Measurements from ENCODE around the gene RGMA.
"Not testable (repeated sequence)": the region's sequence is repeated elsewhere in the genome, so short reads cannot be mapped to it uniquely, and the experiment has no call there.

RGMA gene

DNA sequence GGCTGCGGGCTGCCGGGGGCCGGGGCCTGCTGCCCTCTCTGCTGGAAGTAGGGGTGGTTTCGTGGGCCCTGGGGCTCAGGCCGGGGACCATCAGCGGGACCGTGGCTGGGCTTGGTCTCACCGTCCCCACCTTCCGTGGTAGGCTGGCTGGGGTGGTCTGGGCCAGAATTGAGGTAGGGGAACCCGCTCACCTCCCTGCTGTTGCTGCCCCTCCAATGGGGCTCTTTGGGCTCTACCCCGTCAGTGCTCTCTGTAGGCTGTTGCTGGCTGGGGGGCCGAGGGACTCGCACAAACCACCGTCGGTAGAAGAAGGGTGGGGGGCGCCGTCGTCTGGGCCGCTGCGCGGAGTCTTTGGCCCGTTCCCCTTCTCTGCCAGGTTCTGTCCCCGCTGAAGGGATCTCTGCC is 23.4 kb downstream of the RGMA start:
- no peak for DNase-seq

DNA sequence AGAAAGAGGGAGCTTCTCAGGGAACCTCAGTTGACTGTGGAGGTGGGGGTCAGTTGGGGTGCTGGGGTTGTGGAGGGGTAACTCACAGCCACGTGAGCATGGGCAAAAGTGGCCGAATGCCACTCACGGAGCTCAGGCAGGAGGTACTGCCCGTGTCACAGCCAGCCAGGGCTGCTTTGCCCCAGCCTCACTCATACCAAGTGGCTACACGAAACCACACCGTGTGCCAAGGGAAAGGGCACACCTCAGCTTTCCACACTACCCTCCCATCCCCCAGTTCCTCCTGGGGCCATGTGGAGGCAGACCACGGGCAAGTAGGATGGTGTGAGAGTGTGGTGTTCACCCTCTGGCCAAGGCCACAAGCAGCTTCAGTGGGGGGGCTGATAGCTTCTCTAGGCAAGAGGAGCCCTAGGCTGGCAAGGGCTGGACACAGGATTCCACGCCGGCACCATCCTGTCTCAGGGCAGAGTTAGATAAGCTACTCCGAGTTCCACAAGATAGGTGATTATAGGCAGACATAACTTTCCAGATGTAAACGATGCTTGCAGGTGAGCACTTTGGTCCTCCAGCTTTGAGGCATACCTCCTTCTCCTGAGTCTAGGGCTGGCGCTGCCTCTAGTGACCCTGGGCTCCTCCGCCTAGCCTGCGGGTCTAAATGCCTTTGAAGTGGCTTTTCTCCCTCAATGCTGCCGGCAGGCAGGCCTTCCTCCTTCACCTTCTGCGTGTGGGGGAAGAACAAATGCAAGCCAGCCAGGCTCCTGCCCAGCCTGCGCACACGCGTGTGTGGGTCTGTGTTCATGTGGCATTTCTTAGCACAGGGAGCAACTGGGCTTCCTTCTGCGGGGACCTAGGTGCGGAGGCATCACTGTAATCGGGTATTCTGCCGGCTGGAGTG is 25.0 kb downstream of the RGMA start:
- no peak for DNase-seq

DNA sequence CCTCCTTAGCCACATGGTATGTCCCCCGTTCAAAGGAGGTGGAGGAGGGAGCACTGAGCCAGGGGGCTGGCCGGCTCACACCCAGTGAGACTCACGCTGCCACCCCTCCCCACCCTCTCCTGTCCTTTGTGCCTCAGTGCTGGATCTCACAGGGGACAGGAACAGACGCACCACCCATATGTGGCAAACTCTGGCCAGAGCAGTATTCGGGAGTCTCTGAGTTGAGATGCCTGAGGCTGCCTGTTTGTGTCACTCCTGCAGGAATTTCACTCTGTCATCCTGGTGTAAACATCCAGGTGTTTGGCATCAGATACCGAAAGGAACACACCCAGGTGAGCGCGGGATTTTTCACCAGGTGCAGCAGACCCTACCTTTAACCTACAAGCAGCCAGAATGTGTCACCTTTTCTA is 25.7 kb downstream of the RGMA start:
- DNase-seq, result no peak

DNA sequence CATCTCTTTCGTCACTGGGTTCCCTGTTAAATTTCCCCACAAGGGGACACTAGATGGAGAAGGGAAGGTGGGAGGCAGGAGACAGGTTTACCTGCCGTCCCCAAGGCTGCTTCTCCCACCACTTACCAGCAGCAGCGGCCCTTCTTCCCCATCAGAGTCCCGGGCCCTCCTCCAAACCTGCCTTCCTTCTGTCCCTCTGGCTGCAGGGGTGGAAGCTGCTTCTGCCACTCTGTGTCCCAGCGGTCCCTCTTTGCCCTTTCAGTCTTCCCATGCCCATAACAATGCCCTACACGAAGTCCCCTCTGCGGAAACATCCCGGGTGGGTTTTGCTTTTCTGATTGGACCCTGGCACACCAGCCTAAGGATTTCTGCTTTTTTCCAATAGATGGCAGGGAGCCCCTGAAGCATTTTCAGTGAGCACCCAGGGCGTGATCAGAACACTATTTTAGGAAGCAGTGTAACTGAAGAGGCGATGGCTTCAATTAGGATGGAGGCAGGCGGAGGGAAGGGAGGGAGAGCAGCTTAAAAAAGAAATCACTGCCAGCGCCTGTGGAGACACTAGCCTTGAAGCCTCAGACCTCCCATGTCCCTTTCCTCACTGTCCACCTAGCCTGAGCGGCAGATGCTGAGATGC is 26.3 kb downstream of the RGMA start:
- DNase-seq, result not testable (repeated sequence)

DNA sequence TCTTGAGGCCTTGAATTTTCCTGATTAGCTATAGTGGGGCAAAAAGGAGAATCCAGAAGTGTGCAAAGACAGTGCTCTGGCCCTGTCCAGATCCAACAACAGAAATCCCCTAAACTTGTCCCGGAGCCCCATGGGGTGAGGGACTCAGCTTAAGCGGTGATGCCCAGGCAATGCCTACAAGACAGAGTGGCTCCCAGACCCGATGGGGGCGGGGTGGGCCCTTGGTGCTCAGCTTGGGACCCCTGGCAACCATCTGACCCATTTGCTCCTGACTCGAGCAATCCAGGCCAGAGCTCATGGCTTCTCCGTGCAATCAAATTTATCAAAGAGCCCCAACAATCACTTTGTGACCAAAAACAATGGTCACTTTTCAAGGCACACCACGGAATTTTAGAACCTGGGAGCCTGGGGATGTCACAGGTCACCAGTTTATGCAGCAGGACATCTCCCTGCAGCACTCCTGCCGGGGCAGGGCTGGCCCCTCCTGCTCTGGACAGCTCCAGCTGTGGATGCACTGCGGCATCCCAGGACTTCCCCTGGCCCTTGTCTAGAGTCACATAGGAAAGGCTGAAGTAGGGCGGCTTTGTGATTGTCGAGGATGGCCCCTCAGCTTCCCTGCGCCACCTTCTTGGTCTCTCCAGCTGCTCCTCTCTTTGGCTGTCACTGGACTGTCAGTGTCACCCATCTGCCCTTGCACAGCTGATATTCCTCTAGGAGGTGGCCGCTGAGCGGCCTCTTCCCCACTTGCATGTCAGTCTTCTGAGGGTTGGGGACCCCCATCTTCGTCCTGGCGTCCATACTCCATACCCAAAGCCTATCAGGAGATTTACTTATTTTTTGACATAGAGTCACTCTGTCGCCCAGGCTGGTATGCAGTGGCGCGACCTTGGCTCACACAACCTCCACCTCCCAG is 28.4 kb downstream of the RGMA start:
- DNase-seq, result no peak

DNA sequence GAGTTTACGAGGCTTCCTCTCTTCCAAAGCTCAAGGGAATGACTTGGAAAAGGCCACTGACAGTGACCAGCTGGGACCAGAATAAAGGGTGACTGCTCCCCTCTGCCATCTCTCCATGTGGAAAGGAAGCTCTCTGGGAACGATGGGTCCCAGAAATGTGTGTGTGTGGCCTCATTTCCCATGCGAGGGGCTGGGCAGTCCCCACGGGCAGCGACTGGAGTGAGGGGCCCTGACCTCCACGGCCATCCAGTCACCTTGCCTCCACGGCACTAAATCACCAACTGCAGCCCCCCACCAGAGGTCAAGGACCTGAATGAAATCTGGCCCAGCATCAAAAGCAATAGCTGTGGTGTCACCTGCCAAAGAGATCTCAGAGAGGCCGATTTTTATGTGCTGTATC is 29.6 kb downstream of the RGMA start:
- DNase-seq, result no peak

DNA sequence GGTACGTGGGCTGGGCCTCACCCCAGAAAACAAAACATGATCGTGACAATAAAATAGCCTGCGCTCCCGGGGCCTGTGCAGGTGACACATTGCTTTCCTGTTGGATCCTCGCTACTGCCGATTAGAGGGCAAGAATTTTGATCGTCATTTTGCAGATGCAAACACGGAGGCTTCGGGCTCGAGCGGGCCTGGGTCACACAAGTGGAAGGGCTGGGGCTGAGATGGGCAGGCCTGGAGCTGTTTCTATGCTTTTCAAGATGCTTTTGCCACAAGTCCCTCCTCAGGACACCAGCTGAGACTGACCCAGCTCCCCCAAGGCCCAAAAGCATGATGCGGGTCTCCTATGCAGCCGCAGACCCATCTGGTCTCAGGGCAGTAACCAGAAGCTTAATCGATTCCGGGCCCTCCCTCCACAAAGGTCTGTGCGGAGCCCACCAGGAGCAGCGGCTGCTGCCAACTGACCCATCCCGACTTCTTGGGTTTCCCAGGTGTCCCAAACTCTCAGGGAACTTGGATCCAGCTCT is 30.0 kb downstream of the RGMA start:
- no peak for DNase-seq

DNA sequence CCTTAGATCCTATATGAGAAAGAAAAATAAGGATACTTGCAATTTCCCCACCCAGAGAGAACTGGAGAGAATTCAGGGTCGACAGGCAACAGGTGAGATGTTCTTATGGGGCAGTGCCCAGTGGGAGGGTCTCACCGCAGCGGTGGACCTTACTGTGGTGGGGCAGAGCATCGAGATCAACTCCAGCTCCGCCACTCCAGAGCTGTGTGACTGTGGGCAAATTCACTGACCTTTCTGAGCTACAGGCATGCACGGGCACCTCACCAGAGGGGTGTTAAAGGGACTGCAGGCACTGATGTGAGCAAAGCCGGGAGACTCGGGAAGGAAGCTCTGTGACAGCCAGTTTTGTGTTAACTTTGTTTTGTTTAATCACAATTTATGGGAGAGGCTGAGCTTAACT is 30.9 kb downstream of the RGMA start:
- DNase-seq, result no peak

DNA sequence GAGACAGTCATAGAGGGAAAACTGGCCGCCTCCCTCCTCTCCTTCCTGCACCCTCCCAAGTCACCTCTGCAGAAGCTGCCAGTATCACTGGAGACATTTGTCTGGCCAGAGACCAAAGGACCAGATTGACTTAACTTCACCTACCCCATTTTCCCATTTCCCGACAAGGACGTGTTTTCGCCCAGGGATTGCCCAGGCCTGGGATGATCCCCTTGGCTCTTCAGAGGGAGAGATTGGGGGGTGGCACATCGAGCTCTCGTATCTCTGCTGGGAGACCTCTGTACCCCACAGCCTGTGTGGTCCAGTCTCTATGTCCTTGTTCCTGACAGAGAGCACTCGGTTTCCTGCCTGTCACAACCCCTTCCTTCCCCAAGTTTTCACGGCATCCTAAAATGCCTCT is 31.4 kb downstream of the RGMA start:
- DNase-seq, result no peak

DNA sequence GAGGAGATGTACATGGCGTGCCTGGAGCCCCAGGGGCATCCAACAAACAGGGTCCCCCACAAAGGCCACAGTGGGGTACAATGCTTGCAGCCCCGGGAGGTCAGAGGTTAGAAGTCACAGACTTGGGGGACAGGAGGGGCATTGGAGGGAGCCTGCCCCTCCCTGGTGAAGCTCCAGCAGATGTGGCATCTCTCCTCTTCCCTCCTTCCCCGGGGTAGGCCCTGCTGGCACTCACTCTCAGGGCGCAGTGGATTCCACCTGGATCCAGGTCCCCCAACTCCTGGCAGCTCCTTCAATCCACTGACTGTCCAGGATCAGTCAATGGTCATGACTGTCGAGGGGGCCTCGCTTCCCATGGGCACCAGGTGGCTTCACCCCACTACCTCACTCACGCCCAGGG is 32.2 kb downstream of the RGMA start:
- DNase-seq, result no peak

DNA sequence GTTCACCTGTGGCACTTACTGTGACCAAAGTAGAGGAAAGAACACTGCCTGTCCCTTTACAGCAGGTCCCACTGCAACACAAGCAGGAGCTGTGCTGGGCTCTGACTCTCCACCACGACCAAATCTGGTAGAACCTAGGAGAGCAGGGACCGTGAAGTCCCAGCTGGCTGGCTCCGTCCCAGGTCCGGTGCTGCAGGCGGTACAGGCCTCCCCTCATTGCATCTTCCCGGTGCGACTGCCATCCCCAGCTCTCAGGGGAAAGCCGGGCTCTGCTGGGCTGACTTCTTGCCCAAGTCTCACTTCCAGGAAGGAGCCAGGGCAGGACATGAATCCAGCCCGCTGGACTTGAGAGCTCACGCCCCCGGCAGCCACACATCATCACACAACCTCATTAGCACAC is 33.8 kb downstream of the RGMA start:
- DNase-seq, result no peak

DNA sequence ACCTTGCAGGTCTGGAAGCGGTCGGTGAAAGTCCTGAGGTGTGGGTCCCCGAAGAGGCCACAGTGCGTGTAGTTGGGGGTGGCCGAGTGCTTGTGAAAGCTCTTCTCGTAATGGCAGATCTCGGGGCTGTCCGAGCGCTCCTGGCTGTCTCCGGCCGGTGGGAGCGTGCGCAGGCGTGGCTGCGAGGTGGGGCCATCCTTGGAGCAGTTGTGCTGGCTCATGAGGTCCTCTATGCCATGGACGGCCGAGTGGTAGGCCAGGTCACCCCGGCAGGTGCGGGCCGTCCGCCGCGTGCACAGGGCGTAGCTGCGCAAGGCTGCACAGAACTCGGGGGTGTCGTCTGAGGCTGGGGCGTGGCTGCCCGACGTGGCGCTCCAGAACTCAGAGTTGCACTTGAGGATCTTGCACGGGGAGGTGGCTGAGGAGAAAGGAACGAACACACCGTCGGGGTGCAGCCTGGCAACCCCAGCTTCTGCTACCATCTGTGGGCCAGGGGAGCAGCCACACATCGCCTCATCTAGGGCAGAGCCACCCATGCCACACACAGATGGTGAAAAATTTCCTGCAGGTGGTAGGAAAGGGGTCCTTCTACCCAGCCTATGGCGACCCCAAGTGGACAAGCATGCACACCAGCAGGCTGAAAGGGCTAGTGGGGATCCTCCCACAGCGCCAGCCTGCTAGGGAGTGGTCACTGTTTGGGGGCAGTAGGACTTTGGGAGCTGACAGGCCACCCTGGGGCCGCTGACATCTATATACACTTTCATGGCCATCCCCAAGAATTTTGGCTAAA is 36.7 kb downstream of the RGMA start:
- DNase-seq, result no peak

DNA sequence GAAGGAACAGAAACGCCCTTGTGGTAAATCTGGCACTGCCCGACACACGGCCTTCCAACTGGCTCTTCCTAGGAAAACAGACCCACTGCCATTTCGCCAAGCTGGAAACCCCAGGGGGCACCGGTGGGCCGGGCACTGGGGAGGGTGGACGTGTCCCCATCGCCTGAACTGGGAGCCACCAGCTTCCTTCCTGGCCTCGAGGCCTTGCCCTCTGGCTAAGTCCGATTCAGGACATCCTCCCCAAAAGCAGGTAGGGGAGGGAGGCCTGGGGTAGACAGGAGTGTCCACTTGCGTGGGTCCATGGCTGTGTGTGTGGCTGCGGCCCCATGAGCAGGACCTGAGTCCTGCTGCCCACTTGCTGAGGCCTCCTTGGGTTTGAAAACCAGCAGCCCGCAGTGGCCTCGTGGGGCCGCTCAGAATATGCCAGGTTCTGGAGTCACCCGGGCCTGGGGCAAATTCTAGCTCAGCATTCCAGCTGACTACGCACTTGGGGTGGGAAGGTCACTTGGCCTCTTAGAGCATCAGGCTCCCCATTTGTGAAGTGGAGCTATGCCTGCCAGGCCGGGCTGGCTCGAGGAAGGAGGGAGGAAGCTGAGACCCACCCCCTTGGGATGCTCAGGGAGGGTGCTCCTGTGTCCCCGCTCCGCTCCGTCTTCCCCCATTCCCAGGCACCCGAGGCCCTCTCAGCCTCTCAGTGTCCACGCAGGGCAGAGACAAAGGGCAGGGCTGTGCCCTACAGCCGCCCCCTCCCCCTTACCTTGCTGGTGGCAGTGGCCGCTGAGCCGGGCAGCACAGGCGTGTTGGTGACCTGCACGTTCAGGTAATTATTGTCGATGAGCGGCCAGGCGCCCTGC is 37.5 kb downstream of the RGMA start:
- no peak for DNase-seq

DNA sequence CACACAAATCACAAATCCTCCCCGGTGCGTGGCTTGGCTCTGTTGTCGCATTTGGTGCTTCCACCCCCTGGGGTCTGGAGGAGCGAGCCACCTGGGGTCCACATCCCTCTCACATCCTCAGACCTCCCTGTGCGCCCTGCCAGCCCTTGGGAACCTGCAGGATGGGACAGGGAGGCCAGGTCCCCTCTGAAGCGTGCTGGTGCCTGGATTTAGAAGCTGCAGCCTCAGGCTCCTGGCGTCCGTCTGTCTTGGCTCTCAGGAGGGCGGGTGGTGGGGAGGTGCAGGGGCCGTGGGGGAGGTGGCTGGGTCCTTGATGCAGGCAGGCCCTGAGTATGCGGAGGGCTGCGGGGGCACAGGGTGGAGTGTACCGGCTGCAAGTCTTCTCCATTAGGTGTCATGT is 38.4 kb downstream of the RGMA start:
- no peak for DNase-seq

DNA sequence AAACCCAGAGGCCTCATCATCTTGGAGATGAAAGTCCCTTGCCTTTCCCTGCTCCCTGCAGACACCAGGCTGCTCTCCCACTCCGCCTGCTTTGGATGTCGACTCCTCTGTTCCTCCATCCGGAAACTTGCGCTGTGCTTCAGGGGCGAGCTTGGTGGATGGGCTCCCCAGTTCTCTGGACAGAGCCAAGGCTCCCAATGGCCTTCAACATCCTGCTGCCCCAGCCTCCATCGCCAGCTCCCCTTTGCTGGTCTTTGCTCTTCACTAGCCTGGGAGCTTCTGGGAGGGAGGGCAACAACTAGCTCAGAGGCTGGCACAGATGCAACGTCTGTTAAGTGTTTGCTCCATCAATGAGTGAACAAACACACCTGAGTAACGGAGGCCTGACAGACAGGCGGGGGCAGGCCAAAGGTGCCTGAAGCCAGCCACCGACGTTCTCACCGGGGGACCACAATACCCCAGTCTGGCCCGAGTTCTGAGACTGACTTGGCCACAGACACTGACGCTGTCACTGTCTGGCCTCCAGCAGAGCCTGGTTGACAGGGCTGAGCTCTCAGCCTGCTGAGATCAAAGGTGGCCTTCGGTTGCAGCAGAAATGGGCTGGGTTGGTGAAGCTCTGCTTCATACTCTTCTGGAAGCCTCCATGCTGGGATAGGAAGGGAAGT is 39.0 kb downstream of the RGMA start:
- DNase-seq, result no peak

DNA sequence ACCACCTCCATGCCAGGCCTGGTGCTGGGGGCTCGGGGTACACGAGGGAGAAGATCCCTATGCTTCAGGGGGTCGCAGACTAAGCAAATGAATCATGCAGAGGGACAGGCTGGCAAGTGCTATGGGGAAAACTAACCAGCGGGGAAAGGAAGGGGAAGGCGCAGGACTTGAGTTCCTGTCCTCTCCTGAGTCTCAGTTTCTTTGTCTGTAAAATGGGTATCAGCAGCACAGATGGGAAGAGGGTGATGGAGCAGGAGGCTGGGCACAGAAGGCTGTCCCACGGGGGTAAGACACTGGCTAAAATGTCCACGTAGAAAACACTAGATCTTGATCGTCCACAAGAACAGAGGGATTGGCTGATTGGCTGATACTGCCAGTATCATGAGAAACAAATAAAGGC is 39.8 kb downstream of the RGMA start:
- no peak for DNase-seq

DNA sequence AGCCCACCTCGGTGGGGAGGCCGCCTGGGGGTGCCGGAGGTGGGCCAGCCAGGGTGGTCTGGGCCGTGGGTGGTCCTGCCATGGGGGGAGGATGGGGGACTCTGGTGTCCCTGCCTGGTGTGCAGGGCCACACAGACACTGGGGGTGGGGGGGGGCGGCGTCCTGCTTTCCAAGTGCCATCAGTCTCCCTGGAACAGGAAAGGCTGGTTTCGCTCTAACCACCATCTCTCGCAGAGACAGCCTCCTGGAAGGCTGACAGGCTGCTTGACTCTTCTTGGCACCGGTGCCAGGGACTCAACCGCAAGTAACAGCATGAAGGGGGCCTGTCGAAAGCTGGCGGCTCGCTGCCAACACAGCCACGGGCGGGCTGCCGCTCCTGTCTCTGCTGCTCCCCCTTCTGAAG is 40.3 kb downstream of the RGMA start:
- no peak for DNase-seq

DNA sequence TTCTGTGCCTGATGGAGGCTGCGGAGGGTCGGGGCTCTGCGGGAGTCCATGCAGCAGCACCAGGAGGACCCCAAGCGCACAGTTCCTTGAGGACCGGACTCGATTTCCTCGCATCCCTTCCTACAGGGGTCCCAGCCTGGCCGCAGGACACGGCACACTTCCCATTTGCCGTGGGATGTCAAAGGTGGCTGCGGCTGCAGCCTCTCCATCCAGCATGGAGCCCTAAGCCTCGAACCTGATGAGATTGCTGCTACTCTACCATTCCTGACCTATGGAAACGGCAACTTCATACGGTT is 40.6 kb downstream of the RGMA start:
- no peak for DNase-seq

DNA sequence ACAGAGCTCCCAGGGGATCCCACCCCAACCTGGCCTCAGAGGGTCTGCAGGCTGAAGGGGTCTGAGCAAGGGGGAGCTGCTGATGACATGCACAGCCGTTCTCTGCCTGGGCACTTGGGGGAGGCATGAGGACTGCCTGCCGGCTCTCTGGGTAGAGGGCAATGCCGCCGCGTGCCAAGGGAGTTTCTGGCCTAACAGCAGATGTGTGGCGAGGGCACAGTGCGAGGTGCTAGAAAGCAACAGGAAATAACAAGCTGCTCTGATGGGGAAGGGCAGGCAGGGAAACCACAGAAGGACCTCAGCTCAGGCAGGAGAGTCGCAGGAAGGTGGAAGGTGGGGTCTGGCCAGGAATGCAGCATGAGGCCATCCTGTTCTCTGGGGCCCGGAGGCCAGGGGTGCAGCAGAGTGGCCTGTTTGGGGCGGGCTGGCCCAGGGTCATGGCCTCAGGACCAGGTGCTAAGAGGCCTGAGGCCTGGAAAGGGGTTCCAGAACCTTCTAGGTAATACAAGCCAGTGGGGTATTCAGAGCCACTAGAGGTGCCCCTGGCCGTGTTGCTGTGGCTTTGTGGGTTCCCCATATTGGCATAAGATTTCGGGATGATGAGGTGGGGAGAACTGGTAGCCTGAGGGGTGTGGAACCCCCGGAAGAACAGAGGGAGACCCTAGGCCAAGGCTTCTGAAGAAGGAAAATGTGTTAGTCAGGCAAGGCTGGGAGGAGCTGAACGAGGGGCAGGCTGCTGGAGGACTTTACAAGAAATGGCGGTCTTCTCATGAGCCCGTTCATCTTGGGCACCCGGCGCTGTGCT is 41.2 kb downstream of the RGMA start:
- no peak for DNase-seq

DNA sequence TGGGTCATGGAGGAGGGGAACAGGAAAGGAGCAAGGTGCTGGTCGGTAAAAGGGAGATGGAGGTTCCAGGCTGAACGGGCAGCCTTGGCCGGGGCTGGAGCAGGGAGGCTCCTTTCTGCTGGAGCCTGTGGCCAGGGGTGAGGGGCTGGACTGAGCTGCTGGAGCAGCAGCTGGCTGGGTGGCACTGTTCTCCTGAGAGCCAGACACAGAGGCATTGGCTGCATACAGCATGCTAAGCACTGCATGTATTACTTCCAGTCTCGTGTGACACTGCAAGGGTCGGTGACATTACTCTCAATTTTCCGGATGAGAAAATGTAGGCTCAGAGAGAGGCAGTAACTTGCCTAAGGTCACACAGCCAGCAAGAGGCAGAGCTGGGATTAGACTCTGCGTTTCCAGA is 42.3 kb downstream of the RGMA start:
- no peak for DNase-seq
